Activated CD8-positive, alpha-beta T cell treated with anti-CD3 and anti-CD28 coated beads for 36 hours (primary cell): ENCODE data around the gene MRPS6. TPM values are rescaled to one million over a fixed set of nuclear protein-coding genes. Genes with fewer than 3 reads are reported as not detected.

Source experiments
- ATAC-seq: fragments of 200-7000 bp; cut with Tn5 transposase; one replicate; pipeline ENCODE4 v1.10.0; 2021; ENCODE audit warnings: mild to moderate bottlenecking, moderate library complexity
- CTCF ChIA-PET: fragments of 350-600 bp; sonication (Branson Sonifier 250); formaldehyde crosslinking; loops from one replicate; lab custom pipeline; 2021; ENCODE audit warnings: antibody characterized with exemption; lab: Charles Lee
- POLR2A ChIA-PET: fragments of 350-600 bp; sonication (Branson Sonifier 250); formaldehyde crosslinking; loops from one replicate; lab custom pipeline; 2021; ENCODE audit warnings: antibody characterized with exemption; lab: Charles Lee
- DNase-seq: peaks from one replicate; pipeline ENCODE4 v3.0.0-alpha.2; 2020
- H3K27ac Mint-ChIP-seq: one replicate; pipeline ENCODE4 v1.8.0; 2021; ENCODE audit warnings: mild to moderate bottlenecking, mixed read lengths
- H3K27me3 Mint-ChIP-seq: one replicate; pipeline ENCODE4 v1.8.0; 2021; ENCODE audit warnings: mixed read lengths
- H3K36me3 Mint-ChIP-seq: one replicate; pipeline ENCODE4 v1.8.0; 2021; ENCODE audit warnings: low read depth, mixed read lengths
- H3K4me1 Mint-ChIP-seq: one replicate; pipeline ENCODE4 v1.8.0; 2021; ENCODE audit warnings: low read depth, mixed read lengths
- H3K4me3 Mint-ChIP-seq: one replicate; pipeline ENCODE4 v1.8.0; 2021; ENCODE audit warnings: mild to moderate bottlenecking, moderate library complexity, mixed read lengths
- H3K9me3 Mint-ChIP-seq: one replicate; pipeline ENCODE4 v1.8.0; 2021; ENCODE audit warnings: mixed read lengths
- CTCF ChIP-seq: fragments of 200-600 bp; IDR thresholded peaks from one replicate; pipeline ENCODE4 v1.8.0; 2022; ENCODE audit warnings: antibody characterized with exemption, mild to moderate bottlenecking
- intact Hi-C: fragments of 100-400 bp; cut with micrococcal nuclease; formaldehyde crosslinking; loops from one replicate; pipeline ENCODE4 v1.10.0; 2022
- total RNA-seq, 2 experiments: library from RNA; stranded (reverse); gene quantifications; one replicate each; pipeline ENCODE4 v1.2.3, GENCODE V29; 2021

The MRPS6 gene
- total RNA-seq, 2 experiments from 2014 or later, result 93.9 to 95.2 TPM

- peaks cover 83% of the 10 kb centered on the region for H3K4me1 Mint-ChIP-seq
- TF ChIP-seq CTCF, result no peak
- peaks cover 87% of the 10 kb centered on the region for H3K36me3 Mint-ChIP-seq
- H3K27ac Mint-ChIP-seq, result no peak overlapping the region
- no peak overlapping the region for H3K4me3 Mint-ChIP-seq
- ATAC-seq, result no peak
- no peaks in the 10 kb centered on the region for H3K9me3 Mint-ChIP-seq
- intact Hi-C loops, result no loop called here
- ChIA-PET CTCF (interaction anchor here (0.9 to 2.6 kb wide), 6 partner anchors 9 to 248 kb away, joined by 3 to 16 read pairs (median 4); no protein-coding TSS in a partner anchor), POLR2A (interaction anchor here (0.6 kb wide), 1 partner anchor 120 kb away, joined by 3 read pairs; no protein-coding TSS in a partner anchor)
- DNase-seq, result no peak
- H3K27me3 Mint-ChIP-seq, result no peaks in the 10 kb centered on the region
These were observed 27.0 kb downstream of the MRPS6 start for GRCh38 chr21:34100337-34100736.

GRCh38 chr21:34100790-34101189 lies 27.4 kb downstream of the MRPS6 start:
- H3K36me3 Mint-ChIP-seq, result peaks cover 86% of the 10 kb centered on the region
- H3K27ac Mint-ChIP-seq, result no peak overlapping the region
- H3K9me3 Mint-ChIP-seq, result no peaks in the 10 kb centered on the region
- CTCF ChIA-PET, result interaction anchor here (0.9 to 2.6 kb wide), 5 partner anchors 9 to 247 kb away, joined by 3 to 16 read pairs (median 5); no protein-coding TSS in a partner anchor
- ATAC-seq (no peak), DNase-seq (no peak)
- TF ChIP-seq CTCF, result no peak
- intact Hi-C loops, result no loop called here
- no peak overlapping the region for H3K4me3 Mint-ChIP-seq
- POLR2A ChIA-PET, result interaction anchor here (1.0 to 1.5 kb wide), 2 partner anchors 27 to 30 kb away, joined by 3 to 4 read pairs; partner anchors contain the start of genes MRPS6 and SLC5A3
- no peaks in the 10 kb centered on the region for H3K27me3 Mint-ChIP-seq
- peaks cover 83% of the 10 kb centered on the region for H3K4me1 Mint-ChIP-seq

GRCh38 chr21:34105947-34106541 lies 32.7 kb downstream of the MRPS6 start:
- Mint-ChIP-seq H3K4me1 (peaks cover 70% of the 10 kb centered on the region), H3K9me3 (no peaks in the 10 kb centered on the region), H3K36me3 (peaks cover 67% of the 10 kb centered on the region), H3K4me3 (no peak overlapping the region), H3K27ac (no peak overlapping the region), H3K27me3 (no peaks in the 10 kb centered on the region)
- intact Hi-C loops, result no loop called here
- TF ChIP-seq CTCF, result no peak
- no peak for ATAC-seq
- DNase-seq, result no peak
- POLR2A ChIA-PET, result interaction anchor here (0.6 kb wide), 1 partner anchor 23 kb away, joined by 3 read pairs; no protein-coding TSS in a partner anchor
- CTCF ChIA-PET, result interaction anchor here (1.4 kb wide), 1 partner anchor 12 kb away, joined by 4 read pairs; no protein-coding TSS in a partner anchor

- Mint-ChIP-seq H3K4me1 (peaks cover 71% of the 10 kb centered on the region), H3K27ac (no peak overlapping the region), H3K36me3 (peaks cover 66% of the 10 kb centered on the region), H3K9me3 (no peaks in the 10 kb centered on the region), H3K4me3 (no peak overlapping the region), H3K27me3 (no peaks in the 10 kb centered on the region)
- ATAC-seq, result no peak
- ChIA-PET POLR2A (interaction anchor here (0.8 kb wide), 1 partner anchor 23 kb away, joined by 3 read pairs; no protein-coding TSS in a partner anchor), CTCF (interaction anchor here (0.8 to 1.6 kb wide), 4 partner anchors 8 to 183 kb away, joined by 3 to 5 read pairs (median 4); no protein-coding TSS in a partner anchor)
- intact Hi-C loops, result no loop called here
- no peak for DNase-seq
- TF ChIP-seq CTCF, result no peak
These were observed 34.2 kb downstream of the MRPS6 start for GRCh38 chr21:34107606-34108005.

- intact Hi-C loops, result no loop called here
- no peak for ATAC-seq
- Mint-ChIP-seq H3K4me1 (peaks cover 70% of the 10 kb centered on the region), H3K4me3 (no peak overlapping the region), H3K27ac (no peak overlapping the region), H3K27me3 (no peaks in the 10 kb centered on the region), H3K9me3 (no peaks in the 10 kb centered on the region), H3K36me3 (peaks cover 59% of the 10 kb centered on the region)
- no peak for TF ChIP-seq CTCF
- CTCF ChIA-PET, result interaction anchor here (1.0 to 1.6 kb wide), 7 partner anchors 9 to 186 kb away, joined by 3 to 6 read pairs (median 3); no protein-coding TSS in a partner anchor
- DNase-seq, result no peak
- POLR2A ChIA-PET, result interaction anchor here (0.6 kb wide), 1 partner anchor 738 kb away, joined by 3 read pairs; no protein-coding TSS in a partner anchor
These were observed 35.7 kb downstream of the MRPS6 start for GRCh38 chr21:34109075-34109474.
